CD4-positive, alpha-beta T cell treated with Interleukin-6 at 100 ng/mL for 8 hours (primary cell): ENCODE measurements around the gene SRP72.

Source experiments
- DNase-seq: peaks from one replicate; pipeline ENCODE4 v3.0.0-alpha.2; 2020; ENCODE audit warnings: mixed read lengths, low spot score

The SRP72 gene

GRCh38 chr4:56550642-56551041 lies 83.2 kb downstream of the SRP72 start:
- no peak for DNase-seq

GRCh38 chr4:56551516-56551915 lies 84.1 kb downstream of the SRP72 start:
- DNase-seq = no peak

GRCh38 chr4:56552273-56552672 lies 84.9 kb downstream of the SRP72 start:
- DNase-seq = no peak
